ENCODE data around the gene ZBTB46. TPM values are rescaled to one million over a fixed set of nuclear protein-coding genes. Genes with fewer than 3 reads are reported as not detected.

Gene ZBTB46
- total RNA-seq, 1 experiment from 2014 or later = 27.1 TPM

- Histone ChIP-seq H2BK12ac (ENCODE audit: insufficient read length, low read depth, low read length) (no peak overlapping the region), H3K56ac (ENCODE audit: insufficient read length, low read depth, low read length) (no peak overlapping the region), H2AFZ (ENCODE audit: low read length) (no peak overlapping the region), H4K8ac (replicated peaks; ENCODE audit: insufficient read length, low read depth, low read length) (no peak overlapping the region), H3K9ac (ENCODE audit: extremely low read depth, insufficient read length, low read length) (no peak overlapping the region), H2AK5ac (ENCODE audit: insufficient read length, low read length) (no peak overlapping the region), H4K20me1 (ENCODE audit: control insufficient read depth, insufficient read depth, insufficient read length) (no peaks in the 10 kb centered on the region), H3K79me1 (ENCODE audit: insufficient read depth, low read depth, low read length, poor library complexity, severe bottlenecking) (no peaks in the 10 kb centered on the region), H3K4me2 (ENCODE audit: insufficient read depth, insufficient read length, low read length) (no peak overlapping the region), H3K27ac (ENCODE audit: insufficient read length, low read depth, low read length) (no peak overlapping the region), H2BK15ac (ENCODE audit: low read depth, low read length) (no peak overlapping the region), H3K23ac (ENCODE audit: insufficient read length, low read depth, low read length) (no peak overlapping the region), H3K23me2 (ENCODE audit: insufficient read length, low read depth, low read length, poor library complexity, severe bottlenecking) (peaks cover 4% of the 10 kb centered on the region), H3K79me2 (ENCODE audit: insufficient read depth, low read length) (no peaks in the 10 kb centered on the region), H3K4me1 (ENCODE audit: insufficient read depth, low read length) (no peaks in the 10 kb centered on the region), H3K14ac (ENCODE audit: insufficient read depth, low read length) (no peak overlapping the region), H4K5ac (ENCODE audit: insufficient read length, low read depth, low read length) (no peak overlapping the region), H3K18ac (ENCODE audit: insufficient read length, low read depth, low read length) (no peak overlapping the region), H2BK120ac (ENCODE audit: low read depth, low read length, poor library complexity, severe bottlenecking) (no peak overlapping the region), H2BK5ac (ENCODE audit: insufficient read length, low read length) (no peak overlapping the region), H3K9me3 (ENCODE audit: control insufficient read depth, low read depth, low read length) (no peaks in the 10 kb centered on the region), H4K91ac (ENCODE audit: insufficient read length, low read depth, low read length) (no peak overlapping the region), H2BK20ac (ENCODE audit: low read depth, low read length, poor library complexity, severe bottlenecking) (no peak overlapping the region), H3K27me3 (ENCODE audit: insufficient read depth, low read length) (no peaks in the 10 kb centered on the region), H3K4ac (ENCODE audit: low read depth, low read length) (no peak overlapping the region), H3T11ph (ENCODE audit: low read length) (no peak overlapping the region)
- H3K4me1 Mint-ChIP-seq = peaks cover 2 to 10% of the 10 kb centered on the region in 2 experiments
- no peak for TF ChIP-seq CTCF (conservative IDR thresholded peaks at IDR 0.05)
- H3K36me3 Mint-ChIP-seq (ENCODE audit: insufficient read depth in 1 of 3, low read depth in 3 of 3) = peaks cover 14 to 20% (median 17%) of the 10 kb centered on the region in 3 experiments; a peak in 6 of 7 replicates
- no peak for DNase-seq
- H3K27ac Mint-ChIP-seq = no peak overlapping the region
- no CpG with 5 or more reads among the region's 21 CpGs for WGBS (ENCODE audit: extremely low coverage, insufficient read length, low lambda C conversion rate)
- H3K27me3 Mint-ChIP-seq (ENCODE audit: low read depth) = peaks cover 6% of the 10 kb centered on the region
- no peak overlapping the region for H3K4me3 Mint-ChIP-seq
- peaks cover 3 to 5% of the 10 kb centered on the region in 2 experiments; a peak in 3 of 5 replicates for H3K9me3 Mint-ChIP-seq
These were observed 137.1 kb downstream of the ZBTB46 start for GRCh38 chr20:63693733-63694583.

Other genes with a start within 250 kb of the ZBTB46 start
- gene GMEB2, start 204.2 kb downstream of the ZBTB46 start, total RNA-seq (2021) = 14.3 and 14.8 TPM in 2 replicates
- 54.0 and 58.4 TPM in 2 replicates for gene STMN3, start 177.8 kb downstream of the ZBTB46 start, total RNA-seq (2021)
- 33.4 and 36.5 TPM in 2 replicates for gene RTEL1, start 173.0 kb downstream of the ZBTB46 start, total RNA-seq (2021)
- 0.86 TPM in 1 of 2 replicates, not detected in the other for gene TNFRSF6B, start 134.6 kb downstream of the ZBTB46 start, total RNA-seq (2021)
- gene ARFRP1, start 123.3 kb downstream of the ZBTB46 start, total RNA-seq (2021) = 39.5 and 42.7 TPM in 2 replicates
- 25.5 and 27.6 TPM in 2 replicates for gene ZGPAT, start 123.2 kb downstream of the ZBTB46 start, total RNA-seq (2021)
- gene LIME1, start 94.6 kb downstream of the ZBTB46 start, total RNA-seq (2021) = 12.8 and 13.5 TPM in 2 replicates
- gene SLC2A4RG, start 91.5 kb downstream of the ZBTB46 start, total RNA-seq (2021) = 37.9 and 43.9 TPM in 2 replicates
- gene ABHD16B, start 30.2 kb upstream of the ZBTB46 start, total RNA-seq (2021) = not detected in 2 replicates
- gene TPD52L2, start 34.0 kb upstream of the ZBTB46 start, total RNA-seq (2021) = 94.1 and 98.4 TPM in 2 replicates
- 42.9 and 43.0 TPM in 2 replicates for gene DNAJC5, start 63.9 kb upstream of the ZBTB46 start, total RNA-seq (2021)
- gene UCKL1, start 125.2 kb upstream of the ZBTB46 start, total RNA-seq (2021) = 35.6 and 40.9 TPM in 2 replicates
- gene ZNF512B, start 138.7 kb upstream of the ZBTB46 start, total RNA-seq (2021) = 43.8 and 46.0 TPM in 2 replicates
- gene SAMD10, start 148.4 kb upstream of the ZBTB46 start, total RNA-seq (2021) = 5.2 and 5.7 TPM in 2 replicates
- gene PRPF6, start 149.9 kb upstream of the ZBTB46 start, total RNA-seq (2021) = 87.9 and 91.3 TPM in 2 replicates
- gene C20orf204, start 204.9 kb upstream of the ZBTB46 start, total RNA-seq (2021) = 1.3 and 2.2 TPM in 2 replicates
- 1.6 and 2.0 TPM in 2 replicates for gene SOX18, start 218.4 kb upstream of the ZBTB46 start, total RNA-seq (2021)
- 48.1 and 51.7 TPM in 2 replicates for gene TCEA2, start 231.9 kb upstream of the ZBTB46 start, total RNA-seq (2021)
- gene RGS19, start 248.3 kb upstream of the ZBTB46 start, total RNA-seq (2021) = 11.7 and 12.8 TPM in 2 replicates
- 0.90 and 1.0 TPM in 2 replicates for gene OPRL1, start 248.8 kb upstream of the ZBTB46 start, total RNA-seq (2021)